GM23338 (cell line): ENCODE measurements around the gene CYS1. TPM values are rescaled to one million over a fixed set of nuclear protein-coding genes. Genes with fewer than 3 reads are reported as not detected.

Source experiments
- ATAC-seq: fragments of 200-7000 bp; cut with Tn5 transposase; 3 replicates; pipeline ENCODE4 v1.9.1; 2020
- DNase-seq: peaks from one replicate; pipeline ENCODE4 v3.0.0-alpha.2; 2015; ENCODE audit warnings: low spot score
- H2AFZ ChIP-seq: fragments of 200-600 bp; sonication (generic); 2 replicates; pipeline ENCODE4 v1.8.0; 2016; ENCODE audit warnings: antibody characterized with exemption, mild to moderate bottlenecking, moderate library complexity
- H3F3A ChIP-seq: fragments of 200-600 bp; sonication (generic); replicated peaks from 2 replicates; pipeline ENCODE4 v1.8.0; 2017; ENCODE audit warnings: antibody characterized with exemption, mixed run types, low read depth
- H3K27ac ChIP-seq: fragments of 200-600 bp; sonication (generic); 2 replicates; pipeline ENCODE4 v1.6.1; 2016; ENCODE audit warnings: low read depth
- H3K27me3 ChIP-seq: fragments of 200-600 bp; sonication (generic); 2 replicates; pipeline ENCODE4 v1.8.0; 2016; ENCODE audit warnings: mild to moderate bottlenecking, mixed run types, moderate library complexity; ENCODE audit not compliant: insufficient read depth
- H3K36me3 ChIP-seq: fragments of 200-600 bp; sonication (generic); 2 replicates; pipeline ENCODE4 v1.8.0; 2016; ENCODE audit warnings: mild to moderate bottlenecking; ENCODE audit not compliant: insufficient read depth
- H3K4me1 ChIP-seq: fragments of 200-600 bp; sonication (generic); 2 replicates; pipeline ENCODE4 v1.8.0; 2016; ENCODE audit warnings: mild to moderate bottlenecking, moderate library complexity; ENCODE audit not compliant: insufficient read depth
- H3K4me2 ChIP-seq: fragments of 200-600 bp; sonication (generic); 2 replicates; pipeline ENCODE4 v1.7.1; 2017; ENCODE audit warnings: mixed run types
- H3K4me3 ChIP-seq: fragments of 200-600 bp; sonication (generic); 2 replicates; pipeline ENCODE4 v1.6.1; 2016; ENCODE audit warnings: mixed run types
- H3K79me2 ChIP-seq: fragments of 200-600 bp; sonication (generic); replicated peaks from 2 replicates; pipeline ENCODE4 v1.8.0; 2017; ENCODE audit warnings: mild to moderate bottlenecking; ENCODE audit not compliant: insufficient read depth
- H3K9me2 ChIP-seq: fragments of 200-600 bp; sonication (generic); 2 replicates; pipeline ENCODE4 v1.8.0; 2017; ENCODE audit not compliant: insufficient read depth
- H4K20me1 ChIP-seq: fragments of 200-600 bp; sonication (generic); replicated peaks from 2 replicates; pipeline ENCODE4 v1.8.0; 2017; ENCODE audit warnings: mild to moderate bottlenecking; ENCODE audit not compliant: insufficient read depth
- H3K27ac Mint-ChIP-seq: 2 replicates; pipeline ENCODE4 v1.8.0; 2020; ENCODE audit warnings: inconsistent platforms, mild to moderate bottlenecking, moderate library complexity, mixed read lengths
- H3K27me3 Mint-ChIP-seq: 3 replicates; pipeline ENCODE4 v1.8.0; 2022; ENCODE audit warnings: low read depth, mild to moderate bottlenecking, moderate library complexity, mixed read lengths, inconsistent platforms; ENCODE audit not compliant: insufficient read depth, poor library complexity
- H3K36me3 Mint-ChIP-seq: 3 replicates; pipeline ENCODE4 v1.8.0; 2021; ENCODE audit warnings: low read depth, mild to moderate bottlenecking, inconsistent platforms, moderate library complexity, mixed read lengths
- H3K4me1 Mint-ChIP-seq: 3 replicates; pipeline ENCODE4 v1.8.0; 2020; ENCODE audit warnings: mild to moderate bottlenecking, inconsistent platforms, mixed read lengths
- H3K4me3 Mint-ChIP-seq: 3 replicates; pipeline ENCODE4 v1.8.0; 2021; ENCODE audit warnings: moderate library complexity, mild to moderate bottlenecking, inconsistent platforms, mixed read lengths
- H3K9me3 Mint-ChIP-seq: 3 replicates; pipeline ENCODE4 v1.8.0; 2020; ENCODE audit warnings: moderate library complexity, mild to moderate bottlenecking, inconsistent platforms, mixed read lengths
- CREB1 ChIP-seq: fragments of 250-450 bp; sonication (Bioruptor Pico); IDR thresholded peaks from 2 replicates; pipeline ENCODE4 v1.5.0; 2020; ENCODE audit warnings: low read depth, mild to moderate bottlenecking, moderate library complexity
- EZH2 ChIP-seq: fragments of 200-600 bp; sonication (generic); IDR thresholded peaks from one replicate; pipeline ENCODE4 v1.8.0; 2017; ENCODE audit warnings: antibody characterized with exemption, mild to moderate bottlenecking, low read depth; ENCODE audit not compliant: unreplicated experiment
- EZH2phosphoT487 ChIP-seq: fragments of 200-600 bp; sonication (generic); IDR thresholded peaks from one replicate; pipeline ENCODE4 v1.8.1; 2018; ENCODE audit warnings: antibody characterized with exemption; ENCODE audit not compliant: unreplicated experiment
- REST ChIP-seq: IDR thresholded peaks from one replicate; pipeline ENCODE4 v1.6.1; 2018; ENCODE audit warnings: antibody characterized with exemption; ENCODE audit not compliant: unreplicated experiment
- ZNF462 ChIP-seq: fragments of 250-450 bp; sonication (Bioruptor Pico); IDR thresholded peaks from 2 replicates; pipeline ENCODE4 v1.5.0; 2020; ENCODE audit warnings: mild to moderate bottlenecking, moderate library complexity
- polyA plus RNA-seq: library from polyadenylated mRNA; unstranded; fragments of >200 nt; fragmentation: Nextera tagmentation; extraction: Ambion mirVana; gene quantifications from 2 replicates; pipeline ENCODE4 v1.2.1, GENCODE V29; 2016
- total RNA-seq: library from RNA; depleted of rRNA; stranded (reverse); fragments of >200 nt; shearing (Covaris generic); gene quantifications from 2 replicates; pipeline ENCODE4 v1.2.3, GENCODE V29; 2014

Gene CYS1
- total and polyA plus RNA-seq, 2 experiments from 2014 or later: 0.31 to 0.32 TPM

DNA sequence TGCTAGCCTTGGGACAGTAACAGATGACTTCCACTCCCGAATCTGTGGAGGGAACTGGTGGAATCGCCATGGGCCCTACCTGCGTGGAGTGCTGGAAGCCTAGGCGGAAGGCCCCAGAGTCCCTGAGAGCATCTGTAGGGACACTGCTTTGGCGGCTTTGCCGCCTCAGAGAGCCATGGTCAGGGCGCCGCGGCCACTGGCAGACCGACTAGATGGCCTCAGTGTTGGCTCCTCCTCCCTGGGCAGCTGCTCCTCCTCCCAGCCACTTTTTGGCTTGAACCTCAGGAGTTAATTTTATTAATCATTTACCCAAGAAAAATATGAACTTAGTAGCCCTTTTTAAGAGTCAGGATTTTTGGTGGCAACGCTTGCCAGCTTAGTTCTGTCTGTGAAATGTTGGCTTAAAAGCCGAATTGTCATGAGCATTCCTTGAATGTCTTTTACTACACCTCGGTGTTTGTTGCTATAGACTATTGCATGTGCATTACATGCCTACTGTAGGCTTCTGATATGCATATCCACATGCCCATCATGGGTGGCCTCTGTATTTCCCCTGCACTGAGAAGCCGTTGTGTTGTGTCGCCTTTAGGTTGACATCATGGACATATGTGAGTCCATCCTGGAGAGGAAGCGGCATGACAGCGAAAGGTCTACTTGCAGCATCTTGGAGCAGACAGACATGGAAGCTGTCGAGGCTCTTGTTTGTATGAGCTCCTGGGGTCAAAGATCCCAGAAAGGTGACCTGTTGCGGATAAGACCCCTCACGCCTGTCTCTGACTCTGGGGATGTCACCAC lies 34.5 kb downstream of the CYS1 start:
- Mint-ChIP-seq H3K4me1 (peaks cover 5% of the 10 kb centered on the region), H3K4me3 (no peak overlapping the region; the same call in 2 of the 3 replicates), H3K9me3 (peaks cover 12% of the 10 kb centered on the region), H3K27me3 (peaks cover 42% of the 10 kb centered on the region), H3K36me3 (peaks cover 27% of the 10 kb centered on the region), H3K27ac (no peak overlapping the region)
- ATAC-seq: no peak
- Histone ChIP-seq H2AFZ (no peak overlapping the region), H4K20me1 (peaks cover 9% of the 10 kb centered on the region), H3F3A (0 out of 2 replicates have a peak, but pooled peaks cover 5% of the 10 kb centered on the region), H3K9me2 (no peaks in the 10 kb centered on the region), H3K4me3 (no peak overlapping the region), H3K27me3 (peaks cover 22% of the 10 kb centered on the region), H3K4me2 (no peak overlapping the region), H3K36me3 (no peaks in the 10 kb centered on the region), H3K27ac (no peak overlapping the region), H3K79me2 (no peaks in the 10 kb centered on the region), H3K4me1 (peaks cover 6% of the 10 kb centered on the region)
- TF ChIP-seq REST (no peak), CREB1 (CRISPR knock-in tag) (no peak), EZH2phosphoT487 (no peak), EZH2 (no peak), ZNF462 (CRISPR knock-in tag) (no peak)
- no peak for DNase-seq
